GM19397 (cell line): ENCODE measurements around the gene MAGEB18.

Experiments
- ATAC-seq: cut with Tn5 transposase; IDR thresholded peaks from one replicate; pipeline ENCODE4 v1.9.1; 2021; ENCODE audit warnings: mild to moderate bottlenecking, moderate library complexity; ENCODE audit not compliant: unreplicated experiment

Gene MAGEB18

DNA sequence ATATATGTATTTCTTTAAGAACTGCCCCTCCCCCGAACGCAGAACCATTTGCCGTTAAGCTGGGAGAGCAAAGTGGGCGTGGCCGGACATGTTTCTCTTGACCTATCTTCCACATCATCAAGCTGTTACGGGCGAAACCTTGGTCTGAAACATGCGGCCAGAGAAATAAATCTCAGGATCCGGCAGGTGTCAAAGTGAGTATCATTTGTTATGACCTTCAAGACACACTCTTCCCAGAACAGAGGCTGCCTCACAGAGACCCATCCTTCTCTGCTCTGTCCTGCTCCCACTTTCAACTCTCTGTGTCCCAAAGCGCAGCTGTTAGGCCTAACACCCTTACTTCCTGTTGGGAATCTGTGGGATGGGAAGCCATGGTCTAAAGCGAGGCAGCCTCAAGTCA, at the start of gene MAGEB18:
TSS of gene MAGEB18 (plus strand) at position 70 of the 400 bp plus-strand sequence. CDS start 643 bp downstream, outside the sequence.
- no peak for ATAC-seq

DNA sequence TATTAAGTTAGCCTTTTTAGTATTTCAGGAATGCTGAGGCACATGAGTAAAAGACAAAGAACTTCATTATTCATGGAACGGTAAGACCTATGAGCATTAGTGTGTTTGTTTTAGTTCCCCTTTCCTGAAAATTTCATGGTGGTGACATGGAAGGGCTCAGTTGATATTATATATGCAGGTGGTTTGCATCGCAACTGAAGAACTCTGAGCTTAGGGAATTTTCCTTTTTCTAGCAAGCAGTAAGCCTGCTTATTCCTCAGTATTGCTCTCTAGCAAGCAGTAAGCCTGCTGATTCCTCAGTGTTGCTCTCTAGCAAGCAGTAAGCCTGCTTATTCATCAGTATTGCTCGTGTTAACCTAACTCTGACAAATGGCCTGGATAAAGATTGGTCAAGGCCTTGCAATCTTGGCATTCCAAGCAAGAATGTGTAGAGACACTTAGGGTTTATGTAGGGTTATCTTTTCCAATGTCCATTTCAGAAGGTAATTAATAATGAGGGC, 37.7 kb upstream of the MAGEB18 start:
- ATAC-seq, result no peak

DNA sequence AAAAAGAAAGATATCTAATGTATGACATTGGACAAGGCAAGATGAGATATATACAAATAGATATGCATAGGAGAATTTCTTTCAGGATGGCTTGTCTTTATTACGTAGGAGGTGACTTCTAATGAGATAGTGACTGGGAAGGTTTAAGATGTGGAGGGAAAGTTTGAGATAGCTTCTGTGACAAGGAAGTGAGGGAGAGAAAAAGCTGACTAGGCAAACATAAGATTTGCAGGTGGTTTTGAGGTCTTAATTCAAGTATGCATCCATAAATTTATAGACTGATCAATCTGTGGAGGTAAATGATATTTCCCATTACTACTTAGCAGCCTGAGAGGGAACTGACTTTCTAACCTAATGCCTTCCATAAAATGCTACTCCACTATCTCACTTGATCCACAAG, 29.0 kb upstream of the MAGEB18 start:
- ATAC-seq, result no peak

DNA sequence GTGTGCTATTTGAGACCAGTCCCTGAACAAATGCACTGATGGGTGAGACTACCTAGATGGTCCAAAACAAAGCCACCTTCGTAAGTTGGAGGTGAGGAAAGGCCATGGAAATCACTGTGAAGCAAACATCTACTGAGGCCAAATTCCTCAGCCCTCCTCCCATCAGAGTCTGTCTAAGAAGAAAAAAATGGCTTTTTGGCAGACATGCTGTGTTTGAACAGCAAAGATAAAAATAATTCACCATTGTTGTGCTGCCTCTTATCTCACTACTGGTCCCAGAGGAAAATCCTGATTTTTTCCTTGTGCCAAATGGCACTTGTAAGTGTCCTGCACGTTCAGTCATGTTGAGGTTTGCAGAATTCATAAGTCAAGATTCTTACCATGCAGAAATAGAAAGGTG, 7.9 kb downstream of the MAGEB18 start:
- ATAC-seq, result no peak

DNA sequence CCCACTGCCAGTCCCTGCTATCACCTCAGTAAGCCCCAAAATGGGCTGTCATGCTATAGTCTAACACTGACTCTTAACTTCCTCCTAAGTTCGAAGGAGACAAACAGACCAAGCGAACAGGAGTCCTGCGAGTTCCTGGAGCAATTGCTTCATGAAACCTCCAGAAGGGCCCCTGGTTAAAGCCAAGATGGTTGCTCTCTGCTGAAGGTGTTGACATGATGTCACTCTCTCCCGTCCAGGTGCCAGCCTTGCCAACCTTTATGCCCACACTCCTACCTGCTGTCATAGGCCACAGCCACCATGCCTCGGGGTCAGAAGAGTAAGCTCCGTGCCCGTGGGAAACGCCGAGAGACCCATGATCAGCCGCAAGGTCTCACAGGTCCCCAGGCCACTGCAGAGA, 22.2 kb downstream of the MAGEB18 start, which contains the start of gene MAGEB6B:
TSS of gene MAGEB6B (plus strand) at position 301 of the 400 bp plus-strand sequence. CDS start at position 301, 0 bp downstream.
- ATAC-seq, result no peak
